HepG2 (cell line): ENCODE data around the gene BCL2L1. TPM values are rescaled to one million over a fixed set of nuclear protein-coding genes. Genes with fewer than 3 reads are reported as not detected.

Experiments used
- ATAC-seq: fragments of 200-7000 bp; cut with Tn5 transposase; 3 replicates; pipeline ENCODE4 v1.9.1; 2020; ENCODE audit warnings: mild to moderate bottlenecking, moderate library complexity
- BruUV-seq: library from RNA; stranded (reverse); fragments of 400-500 nt; replicated peaks from 2 replicates; lab custom pipeline; 2021; lab: Mats Ljungman, UMichigan
- CTCF ChIA-PET: fragments of 300-600 bp; formaldehyde crosslinking; extraction: SDS; loops from one replicate; lab custom pipeline; 2021; ENCODE audit warnings: low total read pairs, inconsistent platforms, low intra/inter-chr PET ratio; lab: Yijun Ruan, JAX
- POLR2A ChIA-PET: fragments of 350-600 bp; sonication (Branson Sonifier 250); formaldehyde crosslinking; loops from one replicate; lab custom pipeline; 2020; ENCODE audit warnings: antibody characterized with exemption, inconsistent platforms; lab: Yijun Ruan, JAX
- DNase-seq: peaks from one replicate; pipeline ENCODE4 v3.0.0-alpha.2; 2015; ENCODE audit warnings: low spot score
- FAIRE-seq: peaks from 3 replicates; lab custom pipeline; 2011; peaks lifted over from hg19 to GRCh38; lab: Jason Lieb, UNC
- H2AFZ ChIP-seq: one replicate; pipeline ENCODE4 v1.6.1; 2011; ENCODE audit warnings: low read length, inconsistent platforms
- H3K27ac ChIP-seq: fragments of 300-600 bp; 3 replicates; pipeline ENCODE4 v1.8.0; 2011; ENCODE audit warnings: mixed run types, mild to moderate bottlenecking, mixed read lengths, low read length, inconsistent platforms; ENCODE audit not compliant: insufficient read depth; ENCODE audit errors: extremely low read length
- H3K27me3 ChIP-seq, 2 experiments: fragments of 200-600 bp in 1 of 2; 2 replicates in 1 of 2; 3 replicates in 1 of 2; pipeline versions ENCODE4 v1.6.0 to v1.8.0; 2011; ENCODE audit warnings: low read length in 2 of 2, mild to moderate bottlenecking in 2 of 2, moderate library complexity in 2 of 2, inconsistent platforms in 1 of 2; ENCODE audit not compliant: insufficient read depth in 2 of 2, control insufficient read depth in 1 of 2
- H3K36me3 ChIP-seq, 2 experiments: fragments of 200-600 bp in 1 of 2; replicated peaks in 1 of 2; 2 replicates in 1 of 2; 3 replicates in 1 of 2; pipeline versions ENCODE4 v1.5.1 to v1.8.0; 2011; ENCODE audit warnings: low read length in 2 of 2, inconsistent platforms in 1 of 2; ENCODE audit not compliant: insufficient read depth in 2 of 2, control insufficient read depth in 1 of 2
- H3K4me1 ChIP-seq: 2 replicates; pipeline ENCODE4 v1.5.1; 2012; ENCODE audit warnings: low read length, inconsistent platforms; ENCODE audit not compliant: insufficient read depth
- H3K4me2 ChIP-seq: 2 replicates; pipeline ENCODE4 v1.6.0; 2011; ENCODE audit warnings: low read depth, low read length, inconsistent platforms
- H3K4me3 ChIP-seq, 3 experiments: fragments of 200-600 bp in 1 of 3; sonication (generic), shearing (Covaris generic) in 1 of 3; replicated peaks in 1 of 3; 2 replicates each; pipeline ENCODE4 v1.5.1; 2011 to 2016; ENCODE audit warnings: low read length in 3 of 3, inconsistent platforms in 2 of 3, low read depth in 2 of 3, mild to moderate bottlenecking in 2 of 3, control low read depth in 1 of 3, mixed read lengths in 1 of 3; ENCODE audit not compliant: insufficient read depth in 1 of 3
- H3K79me2 ChIP-seq: one replicate; pipeline ENCODE4 v1.6.1; 2011; ENCODE audit warnings: low read length, inconsistent platforms; ENCODE audit not compliant: insufficient read depth
- H3K9ac ChIP-seq: 2 replicates; pipeline ENCODE4 v1.6.0; 2011; ENCODE audit warnings: mild to moderate bottlenecking, low read depth, low read length, inconsistent platforms; ENCODE audit not compliant: insufficient read depth
- H3K9me3 ChIP-seq: 2 replicates; pipeline ENCODE4 v1.5.1; 2012; ENCODE audit warnings: mild to moderate bottlenecking, low read length
- H4K20me1 ChIP-seq: 2 replicates; pipeline ENCODE4 v1.6.0; 2011; ENCODE audit warnings: inconsistent platforms, mild to moderate bottlenecking, low read length, moderate library complexity; ENCODE audit not compliant: insufficient read depth
- HNF4G ChIP-seq, 2 experiments: sonication (generic) in 1 of 2; formaldehyde crosslinking in 1 of 2; IDR thresholded peaks; 2 replicates each; pipeline versions ENCODE4 v1.4.0 to v1.6.1; 2011 to 2020; ENCODE audit warnings: borderline replicate concordance in 2 of 2, low read depth in 2 of 2, mild to moderate bottlenecking in 2 of 2, low read length in 1 of 2, missing genetic modification reagents in 1 of 2, moderate library complexity in 1 of 2
- JUNB ChIP-seq: sonication (generic); formaldehyde crosslinking; IDR thresholded peaks from 2 replicates; pipeline ENCODE4 v1.8.0; 2022; ENCODE audit warnings: missing genetic modification reagents, mild to moderate bottlenecking, borderline replicate concordance
- NONO ChIP-seq, 2 experiments: fragments of 450-650 bp in 1 of 2; sonication (generic) in 1 of 2; formaldehyde crosslinking in 1 of 2; IDR thresholded peaks in 1 of 2; conservative IDR thresholded peaks in 1 of 2; 2 replicates each; pipeline versions ENCODE4 v1.6.1 to v1.8.0; 2017 to 2022; ENCODE audit warnings: mild to moderate bottlenecking in 1 of 2, missing genetic modification reagents in 1 of 2, moderate library complexity in 1 of 2
- RBM22 ChIP-seq: fragments of 200-400 bp; formaldehyde crosslinking; optimal IDR thresholded peaks from 2 replicates; pipeline ENCODE3; 2017; ENCODE audit warnings: mild to moderate bottlenecking, low read length, moderate library complexity
- SSRP1 ChIP-seq: IDR thresholded peaks from 2 replicates; pipeline ENCODE4 v1.6.1; 2016; ENCODE audit warnings: control low read depth
- SYNCRIP ChIP-seq: fragments of 200-400 bp; formaldehyde crosslinking; IDR thresholded peaks from 2 replicates; pipeline ENCODE4 v1.6.1; 2018; ENCODE audit warnings: mild to moderate bottlenecking, low read depth, low read length; ENCODE audit not compliant: insufficient read depth
- ZNF780A ChIP-seq: sonication (generic); formaldehyde crosslinking; IDR thresholded peaks from 2 replicates; pipeline ENCODE4 v1.8.0; 2022; ENCODE audit warnings: mild to moderate bottlenecking, missing genetic modification reagents, moderate library complexity
- WGBS: methylation state at CpG from one replicate; pipeline ENCODE4 v1.1.6; 2017; ENCODE audit warnings: low lambda C conversion rate; 5-methylcytosine and 5-hydroxymethylcytosine counted together
- in situ Hi-C: cut with HindIII; loops from 2 replicates; pipeline ENCODE4 v1.10.0; 2017; ENCODE audit warnings: low pct_unique_long_range_greater_than_20kb; ENCODE audit not compliant: extremely low pct_ligation_motif_present
- intact Hi-C: fragments of 100-400 bp; cut with micrococcal nuclease; formaldehyde crosslinking; loops from one replicate; pipeline ENCODE4 v1.10.0; 2022; ENCODE audit not compliant: unreplicated experiment
- polyA plus RNA-seq, 8 experiments: library from polyadenylated mRNA; depleted of rRNA in 3 of 8; stranded (reverse) in 7 of 8; unstranded in 1 of 8; fragments of >200 nt; fragmentation: Illumina TruSeq in 4 of 8; extraction: Trizol in 4 of 8; gene quantifications; 2 replicates each; pipeline versions ENCODE4 v1.2.1 to v1.2.3, GENCODE V29; 2011 to 2016; ENCODE audit warnings: low read depth in 4 of 8, missing spikeins in 1 of 8, mixed read lengths in 1 of 8; ENCODE audit not compliant: insufficient read depth in 1 of 8
- total RNA-seq, 5 experiments: library from RNA; depleted of rRNA; stranded (reverse); fragments of >200 nt; fragmentation: Illumina TruSeq; extraction: Trizol; gene quantifications; 2 replicates each; pipeline ENCODE4 v1.2.3, GENCODE V29; 2016; ENCODE audit warnings: low read depth in 1 of 5
- TF ChIP-seq, protein P1 (sequence below): IDR thresholded peaks from 2 replicates; pipeline ENCODE4 v1.6.1; 2012; ENCODE audit warnings: inconsistent platforms

Gene BCL2L1
- total and polyA plus RNA-seq, 2 of the 13 experiments (the other 11 are each of a cell fraction or from before 2014, with no cell fraction given) = 164 to 258 TPM

DNA sequence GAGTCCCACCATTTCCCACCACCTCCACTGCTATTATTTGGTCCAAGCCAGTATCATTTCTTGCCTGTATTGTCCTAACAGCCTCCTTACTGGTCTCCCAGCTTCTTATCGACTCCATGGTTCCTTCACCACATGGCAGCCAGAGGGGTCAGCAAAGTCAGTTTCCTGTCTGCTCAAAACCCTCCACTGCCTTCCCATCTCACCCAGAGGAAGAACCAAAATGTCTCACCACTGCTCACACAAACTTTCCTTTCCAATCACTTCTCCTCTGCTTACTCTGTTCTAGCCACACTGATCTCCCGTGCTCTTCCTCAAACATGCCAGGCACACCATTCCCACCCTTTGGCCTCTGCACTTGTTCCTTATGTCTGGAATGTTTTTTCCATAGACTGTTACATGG lies 39.7 kb downstream of the BCL2L1 start:
- Histone ChIP-seq H3K9ac (no peak overlapping the region), H2AFZ (no peak overlapping the region), H3K4me3 (no peak overlapping the region), H3K4me1 (peaks cover 93% of the 10 kb centered on the region), H3K27me3 (no peaks in the 10 kb centered on the region), H3K36me3 (peaks cover 64 to 88% of the 10 kb centered on the region in 2 experiments), H3K79me2 (peaks cover 91% of the 10 kb centered on the region), H4K20me1 (peaks cover 45% of the 10 kb centered on the region)
- FAIRE-seq (no peak), DNase-seq (no peak), ATAC-seq (no peak)
- BruUV-seq = no TSS peak
- POLR2A ChIA-PET = interaction anchor here (2.7 to 20.7 kb wide), 4 partner anchors 14 to 31 kb away, joined by 22 to 643 read pairs (median 176); partner anchors contain the start of gene BCL2L1
- in situ Hi-C loops (no loop called here), intact Hi-C loops (no loop called here)
- TF ChIP-seq ZNF780A = 0 out of 2 replicates have a peak, but pooled peaks have one; percentile 37
- TF ChIP-seq HNF4G (IDR thresholded peaks at IDR 0.05; ENCODE audit: borderline replicate concordance, low read depth, low read length) = 0 out of 2 replicates have a peak, but pooled peaks have one; percentile 3
- TF ChIP-seq HNF4G (CRISPR knock-in tag; IDR thresholded peaks at IDR 0.05; ENCODE audit: borderline replicate concordance, low read depth) = no peak
- peak; percentile 46; the same call in 1 of the 2 replicates for TF ChIP-seq SSRP1
- peak; percentile 98 for TF ChIP-seq RBM22
- TF ChIP-seq, protein P1, sequence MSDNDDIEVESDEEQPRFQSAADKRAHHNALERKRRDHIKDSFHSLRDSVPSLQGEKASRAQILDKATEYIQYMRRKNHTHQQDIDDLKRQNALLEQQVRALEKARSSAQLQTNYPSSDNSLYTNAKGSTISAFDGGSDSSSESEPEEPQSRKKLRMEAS = no peak
- TF ChIP-seq NONO (IDR thresholded peaks at IDR 0.05) = no peak
- 0 out of 2 replicates have a peak, but pooled peaks have one; percentile 17 for TF ChIP-seq NONO (CRISPR knock-in tag; conservative IDR thresholded peaks at IDR 0.05)
- TF ChIP-seq SYNCRIP = no peak
- peak; percentile 67 for TF ChIP-seq JUNB (CRISPR knock-in tag)
- TF ChIP-seq, all 625 proteins: peak for 6
- peak overlapping the region; percentile 7 for H3K27ac ChIP-seq
- 94% methylated on average over 2 of the region's 2 CpGs for WGBS
- no peak overlapping the region for H3K4me2 ChIP-seq
- CTCF ChIA-PET = no interaction called here
- no peaks in the 10 kb centered on the region for H3K9me3 ChIP-seq
